Hindlimb muscle (tissue), 1 donor: ENCODE results near the gene EEIG1. TPM values are rescaled to one million over a fixed set of nuclear protein-coding genes. Genes with fewer than 3 reads are reported as not detected.

ENCODE experiments used
- DNase-seq: peaks from one replicate; pipeline ENCODE4 v3.0.0-alpha.2; 2013
- polyA plus RNA-seq: library from polyadenylated mRNA; unstranded; fragments of 120-200 nt; gene quantifications from one replicate; pipeline ENCODE4 v1.2.1, GENCODE V29; 2013; ENCODE audit not compliant: insufficient read length

EEIG1 gene
- polyA plus RNA-seq, 1 donor, result 17.8 TPM

DNA sequence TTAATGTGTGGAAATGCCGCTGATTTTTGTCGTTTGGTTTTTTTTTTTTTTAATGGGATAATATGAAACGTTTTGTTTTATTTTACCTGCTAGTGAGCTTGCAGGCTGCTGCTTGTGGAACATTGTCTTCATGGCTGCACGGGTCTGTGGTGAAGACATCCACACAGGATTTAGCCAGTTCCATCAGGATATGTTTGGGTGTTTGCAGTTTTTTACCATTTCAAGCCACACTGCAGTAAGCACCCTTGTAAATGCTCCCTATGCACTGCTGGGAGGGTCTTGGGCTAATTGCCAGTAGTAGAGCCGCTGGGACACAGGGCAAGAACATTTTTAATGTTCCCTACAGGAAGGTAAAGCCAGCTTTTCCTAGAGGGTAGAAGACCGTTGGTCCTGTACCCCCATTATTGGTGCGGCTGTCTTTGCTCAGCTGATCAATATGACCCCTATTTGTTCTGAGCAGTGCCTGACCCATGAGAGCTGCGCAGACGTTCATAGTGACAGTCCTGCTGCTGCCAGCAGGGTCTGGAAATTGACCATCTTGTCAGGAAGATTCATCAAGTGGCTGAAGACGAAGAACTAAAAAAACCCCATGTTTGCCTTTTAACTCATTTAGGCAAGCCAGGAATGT is 20.5 kb upstream of the EEIG1 start:
- DNase-seq, result no peak

DNA sequence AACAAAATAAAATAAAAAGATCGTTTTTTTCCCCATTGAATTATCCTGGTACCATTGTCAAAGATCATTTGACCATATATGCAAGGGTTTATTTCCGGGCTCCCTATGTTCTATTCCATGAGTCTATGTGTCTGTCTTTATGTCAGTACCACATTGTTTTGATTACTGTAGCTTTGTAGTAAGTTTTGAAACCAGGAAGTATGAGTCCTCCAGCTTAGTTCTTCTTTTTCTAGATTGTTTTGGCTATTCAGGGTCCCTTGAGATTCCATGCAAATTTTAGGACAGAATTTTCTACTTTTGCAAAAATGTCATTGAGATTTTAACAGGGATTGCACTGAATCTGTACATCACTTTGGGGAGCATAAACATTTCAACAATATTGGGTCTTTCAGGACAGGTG is 18.7 kb upstream of the EEIG1 start:
- no peak for DNase-seq

DNA sequence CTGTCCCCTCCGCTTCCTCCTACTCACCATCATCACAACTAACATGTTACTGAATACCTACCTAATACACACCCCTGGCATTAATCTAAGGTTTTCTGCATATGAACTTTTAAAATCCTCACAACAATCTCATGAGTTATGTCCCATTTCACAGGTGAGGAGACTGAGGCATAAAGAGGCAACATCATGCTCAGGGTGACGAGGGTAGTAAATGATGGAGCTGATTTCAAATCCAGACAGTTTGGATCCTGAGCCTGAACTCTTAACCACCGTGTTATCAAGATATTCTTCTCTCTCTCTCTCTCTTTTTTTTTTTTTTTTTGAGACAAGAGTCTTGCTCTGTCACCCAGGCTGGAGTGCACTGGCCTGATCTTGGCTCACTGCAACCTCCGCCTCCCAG is 12.9 kb upstream of the EEIG1 start:
- no peak for DNase-seq

DNA sequence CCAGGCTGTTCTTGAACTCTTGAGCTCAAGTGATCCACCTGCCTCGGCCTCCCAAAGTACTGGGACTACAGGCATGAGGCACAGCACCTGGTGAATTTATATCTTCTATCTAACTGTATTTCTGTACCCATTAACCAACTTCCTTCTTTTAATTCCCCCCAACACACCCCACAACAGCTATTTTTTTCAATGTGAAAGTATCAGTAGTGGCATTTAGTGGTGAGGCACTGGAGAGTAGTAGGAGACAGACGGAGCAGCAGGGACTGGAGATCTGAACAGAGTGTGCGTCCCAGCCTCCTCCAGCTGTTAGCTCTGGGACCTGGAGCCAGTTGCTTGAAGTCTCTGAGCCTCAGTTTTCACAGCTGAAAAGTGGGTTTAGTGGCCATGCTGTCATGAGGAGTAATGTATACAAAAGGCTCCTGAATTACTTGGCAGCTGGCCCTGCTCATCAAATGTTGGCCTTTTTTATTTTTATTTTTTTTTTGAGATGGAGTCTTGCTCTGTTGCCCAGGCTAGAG is 11.0 kb upstream of the EEIG1 start:
- DNase-seq, result no peak

DNA sequence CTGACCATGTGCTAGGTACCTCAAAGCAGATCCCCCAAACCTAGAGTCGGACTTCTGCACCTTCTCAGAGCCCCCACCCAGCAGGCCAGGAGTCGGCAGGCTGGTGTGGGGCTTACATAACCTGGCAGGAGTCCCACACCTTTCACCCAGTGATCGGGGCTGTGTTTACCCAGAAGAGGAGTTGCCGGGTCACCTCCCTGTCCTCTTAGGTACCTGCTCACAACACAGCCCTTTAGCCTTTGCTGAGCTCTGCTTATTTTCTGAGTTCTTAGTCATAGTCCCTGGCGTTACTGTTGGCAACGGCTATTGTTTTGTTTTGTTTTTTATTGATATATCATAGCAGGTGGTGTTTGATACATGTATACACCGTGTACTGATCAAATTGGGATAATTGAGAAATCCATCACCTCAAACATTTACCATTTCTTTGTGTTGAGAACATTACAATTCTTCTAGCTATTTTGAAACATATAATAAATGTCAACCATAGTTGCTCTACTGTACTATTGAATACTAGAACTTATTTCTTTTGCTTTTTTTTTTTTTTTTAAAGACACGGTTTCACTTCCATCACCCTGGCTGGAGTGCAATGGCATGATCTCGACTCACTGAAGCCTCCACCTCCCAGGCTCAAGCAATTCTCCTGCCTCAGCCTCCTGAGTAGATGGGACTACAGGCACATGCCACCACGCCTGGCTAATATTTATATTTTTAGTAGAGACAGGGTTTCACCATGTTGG is 10.4 kb upstream of the EEIG1 start:
- no peak for DNase-seq

DNA sequence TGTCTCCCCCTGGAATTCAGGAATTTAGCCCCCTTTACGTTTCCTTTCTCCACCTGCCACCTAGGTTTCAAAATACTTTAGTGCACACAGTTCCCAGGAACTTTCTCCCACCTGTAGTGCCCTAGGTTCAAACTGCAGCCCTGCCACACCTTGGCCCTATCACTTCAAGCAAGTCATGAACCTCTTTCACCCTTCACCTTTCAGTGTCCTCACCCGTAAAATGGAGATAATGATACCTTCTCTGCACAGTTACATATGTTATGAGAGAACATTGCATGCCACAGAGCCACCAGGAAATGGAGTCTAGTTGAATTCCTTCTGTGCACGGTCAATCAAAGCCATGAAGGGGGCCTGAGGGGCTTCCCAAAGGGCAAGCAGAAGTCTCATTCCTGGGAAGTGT is 9.8 kb upstream of the EEIG1 start:
- no peak for DNase-seq

DNA sequence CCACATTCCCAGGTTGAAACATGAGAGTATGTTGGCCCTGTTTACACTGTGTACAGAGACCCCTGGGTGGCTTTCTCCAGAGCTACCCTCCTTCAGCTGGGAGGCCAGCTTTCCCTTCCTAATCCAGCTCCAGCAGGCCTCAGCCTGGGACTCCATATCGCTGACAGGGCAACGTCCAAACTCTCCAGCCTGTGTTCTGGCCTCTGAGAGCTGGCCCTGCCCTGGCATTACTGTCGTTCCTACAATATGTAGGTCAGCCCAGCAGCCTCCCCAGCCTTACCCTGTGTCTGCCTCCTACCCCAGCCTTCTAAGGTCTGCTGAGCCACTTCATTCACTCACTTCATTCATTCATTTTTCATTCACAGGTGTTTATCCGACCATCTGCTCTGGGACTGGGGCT is 8.3 kb upstream of the EEIG1 start:
- no peak for DNase-seq

DNA sequence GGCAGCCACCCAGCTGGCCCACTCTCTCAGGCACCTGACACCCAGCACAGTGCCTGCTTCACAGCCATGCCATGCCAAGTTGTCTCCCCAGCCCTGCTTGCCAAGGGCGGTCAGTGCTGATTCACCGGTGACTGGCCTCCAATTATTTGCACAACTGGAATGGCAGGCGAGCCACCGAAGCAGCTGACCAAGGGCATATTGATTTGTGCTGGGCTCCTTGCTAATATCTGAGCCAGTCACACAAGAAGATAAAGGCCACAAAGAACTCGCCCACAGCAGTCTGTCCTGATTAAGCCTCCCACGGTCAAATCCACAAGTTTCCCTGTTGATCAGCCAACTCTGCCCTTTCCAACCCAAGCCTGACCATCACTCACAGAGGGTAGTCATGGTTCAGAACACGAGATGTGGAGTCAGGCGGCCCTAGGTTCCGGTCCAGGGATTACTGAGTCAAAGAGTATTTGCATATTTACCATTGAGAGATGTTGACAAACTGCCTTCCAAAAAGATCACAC is 6.4 kb upstream of the EEIG1 start:
- no peak for DNase-seq

DNA sequence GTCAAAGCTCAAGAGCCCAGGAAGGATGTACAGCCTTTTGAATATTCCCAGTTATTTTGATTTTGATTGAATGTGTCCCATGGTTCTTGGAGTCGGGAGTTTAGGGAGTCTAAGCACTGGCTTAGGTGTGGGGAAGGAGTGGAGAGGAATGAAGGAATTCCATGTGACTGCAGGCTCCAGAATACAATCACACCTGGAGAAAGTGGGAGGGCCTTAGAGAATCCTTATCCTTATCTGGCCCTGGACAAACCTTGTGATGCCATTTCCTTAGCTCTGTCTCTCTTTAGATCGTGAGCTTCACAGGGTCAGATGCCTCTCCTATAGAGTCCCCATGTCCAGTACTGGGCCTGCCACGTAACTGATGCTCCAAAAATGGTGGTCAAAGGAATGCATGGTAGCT is 4.2 kb upstream of the EEIG1 start:
- no peak for DNase-seq

DNA sequence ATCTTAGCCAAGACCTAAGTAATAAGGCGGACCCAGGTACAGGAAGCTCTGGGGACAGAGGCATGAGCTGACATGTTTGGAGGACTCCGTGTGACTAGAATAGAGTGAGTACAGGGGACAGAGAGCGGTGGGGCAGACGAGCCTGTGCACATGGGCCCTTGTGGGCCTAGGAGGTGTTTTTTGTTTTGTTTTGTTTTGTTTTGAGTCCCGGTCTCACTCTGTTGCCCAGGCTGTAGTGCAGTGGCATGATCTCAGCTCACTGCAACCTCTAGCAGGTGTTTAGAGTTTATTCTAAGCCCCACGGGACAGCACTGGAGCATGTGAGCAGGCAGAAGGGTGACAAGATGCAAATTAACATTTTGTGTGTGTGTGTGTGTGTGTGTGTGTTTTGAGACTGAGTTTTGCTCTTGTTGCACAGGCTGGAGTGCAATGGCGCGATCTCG is 3.1 kb upstream of the EEIG1 start:
- DNase-seq, result no peak

DNA sequence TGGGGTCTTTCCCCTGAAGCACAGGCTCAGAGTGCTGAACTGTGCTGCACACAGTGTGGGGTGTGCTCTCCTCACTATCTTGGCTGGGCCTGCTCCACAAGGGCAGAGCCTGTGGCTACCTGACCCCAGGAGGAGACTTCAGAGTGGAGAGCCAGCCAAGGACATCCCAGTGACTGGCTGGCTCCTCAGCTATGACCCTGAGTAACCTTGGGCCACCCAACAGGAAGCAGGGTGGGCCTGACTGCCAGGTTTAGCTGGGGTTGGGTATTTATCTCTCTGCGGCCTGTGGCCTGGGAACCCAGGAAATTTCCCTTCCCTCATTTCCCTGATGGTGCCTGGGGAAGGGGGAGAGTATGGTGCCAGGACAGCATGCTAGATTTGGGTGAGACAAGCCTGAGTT is 2.1 kb upstream of the EEIG1 start:
- no peak for DNase-seq

DNA sequence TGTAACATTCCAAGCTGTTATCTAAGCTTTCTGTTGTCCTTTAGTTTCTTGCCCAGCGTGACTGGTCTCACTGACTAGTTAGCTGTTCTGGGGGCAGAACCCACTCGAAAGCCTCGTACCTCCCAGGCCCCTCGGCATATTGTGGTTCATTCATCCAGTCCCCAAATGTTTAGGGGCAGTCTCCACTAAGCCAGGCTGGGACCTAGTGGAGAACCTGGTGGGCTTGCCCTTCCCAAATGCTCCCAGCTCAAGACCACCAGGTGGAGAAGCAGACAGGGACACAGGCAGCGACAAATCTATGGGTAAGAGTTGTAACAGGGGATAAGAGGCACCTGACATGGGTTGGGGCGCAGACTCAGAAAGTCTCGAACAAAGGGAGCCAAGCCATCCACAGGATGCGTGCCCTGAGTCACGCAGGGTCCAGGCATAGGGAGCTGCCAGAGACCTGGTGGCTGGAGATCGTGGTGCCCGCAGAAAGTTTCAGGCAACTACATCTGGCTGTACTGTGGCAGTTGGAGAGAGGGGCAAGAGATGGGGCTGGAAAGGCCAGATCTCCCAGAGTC is 851 bp upstream of the EEIG1 start:
- no peak for DNase-seq

DNA sequence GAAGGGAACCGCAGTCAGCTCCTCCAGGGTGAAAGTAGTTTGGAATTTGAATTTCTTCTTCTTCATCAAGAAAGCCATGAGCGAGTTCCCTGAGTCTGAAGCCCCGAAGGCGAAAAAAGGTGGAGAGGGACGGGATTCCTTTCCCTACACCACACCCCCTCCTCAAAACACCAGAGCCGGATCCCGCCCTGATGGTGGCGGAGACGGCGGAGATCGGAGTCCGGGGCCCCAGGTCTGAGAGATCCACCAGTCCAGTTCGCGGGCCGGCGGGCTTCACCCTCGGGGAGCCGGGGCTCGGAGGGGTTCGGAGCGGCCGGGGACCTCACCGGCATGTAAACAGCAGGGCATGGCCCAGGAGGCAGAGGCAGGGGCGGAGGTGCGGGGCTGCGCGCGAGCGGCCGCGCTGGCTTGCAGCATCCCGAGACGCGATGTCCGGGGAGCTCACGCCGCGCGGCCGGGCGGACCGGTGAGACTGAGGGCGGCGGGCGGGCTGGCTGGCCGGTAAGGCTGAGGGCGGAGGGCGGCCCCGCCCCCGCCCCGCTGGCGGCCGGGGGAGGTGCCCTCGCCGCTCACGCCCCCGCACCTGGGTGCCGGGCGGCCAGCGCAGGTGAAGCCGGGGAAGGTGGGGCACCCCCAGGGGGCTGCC is 606 bp downstream of the EEIG1 start:
- DNase-seq, result no peak

DNA sequence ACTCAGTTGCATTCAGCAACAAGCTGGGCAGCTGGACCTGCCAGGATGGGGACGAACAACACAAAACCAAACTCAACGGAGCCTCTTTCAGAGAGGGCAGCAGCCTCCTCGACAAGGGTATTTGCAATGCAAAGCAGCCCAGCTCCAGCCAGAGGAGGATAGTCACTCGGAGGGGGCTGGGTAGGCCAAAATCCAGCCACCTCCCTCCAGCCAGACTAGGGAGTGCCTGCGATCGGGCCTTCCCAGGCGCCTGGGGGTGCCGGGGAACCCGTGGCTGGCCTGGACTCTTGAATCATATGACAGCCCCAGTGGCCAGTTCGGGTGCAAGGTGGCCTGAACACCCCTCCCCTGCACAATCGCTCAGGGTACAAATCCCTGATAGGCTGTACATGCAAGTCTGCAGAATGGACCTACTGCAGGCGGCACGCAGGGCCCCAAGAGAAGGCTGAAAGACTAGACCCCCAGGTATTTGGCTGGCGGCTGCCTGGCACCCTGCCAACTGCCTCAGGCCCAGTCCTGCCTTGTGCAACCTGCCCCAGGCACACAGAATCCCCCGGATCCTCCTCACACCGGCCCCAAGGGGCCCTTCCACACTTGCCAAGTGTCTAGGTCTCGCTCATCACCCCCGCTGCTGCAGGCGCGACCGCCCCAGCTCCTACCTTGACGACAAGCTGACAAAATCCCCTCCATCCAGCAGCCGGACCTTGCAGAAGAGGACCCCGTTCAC is 1.3 kb downstream of the EEIG1 start:
- DNase-seq, result no peak

DNA sequence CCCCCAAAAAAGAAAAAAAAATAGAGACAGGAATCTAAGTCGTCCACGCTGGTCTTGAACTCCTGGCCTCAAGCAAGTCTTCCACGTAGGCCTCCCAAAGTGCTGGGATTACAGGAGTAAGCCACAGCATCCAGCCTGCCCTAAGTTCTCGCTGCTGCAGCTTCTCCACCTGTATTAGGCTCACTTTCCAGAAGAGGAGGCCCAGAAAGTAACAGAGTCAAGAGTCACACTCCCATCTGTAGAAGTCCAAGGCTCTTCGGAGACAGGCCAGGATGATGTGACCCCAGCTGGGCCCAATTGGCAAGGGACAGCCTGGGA is 1.8 kb downstream of the EEIG1 start:
- DNase-seq, result no peak

DNA sequence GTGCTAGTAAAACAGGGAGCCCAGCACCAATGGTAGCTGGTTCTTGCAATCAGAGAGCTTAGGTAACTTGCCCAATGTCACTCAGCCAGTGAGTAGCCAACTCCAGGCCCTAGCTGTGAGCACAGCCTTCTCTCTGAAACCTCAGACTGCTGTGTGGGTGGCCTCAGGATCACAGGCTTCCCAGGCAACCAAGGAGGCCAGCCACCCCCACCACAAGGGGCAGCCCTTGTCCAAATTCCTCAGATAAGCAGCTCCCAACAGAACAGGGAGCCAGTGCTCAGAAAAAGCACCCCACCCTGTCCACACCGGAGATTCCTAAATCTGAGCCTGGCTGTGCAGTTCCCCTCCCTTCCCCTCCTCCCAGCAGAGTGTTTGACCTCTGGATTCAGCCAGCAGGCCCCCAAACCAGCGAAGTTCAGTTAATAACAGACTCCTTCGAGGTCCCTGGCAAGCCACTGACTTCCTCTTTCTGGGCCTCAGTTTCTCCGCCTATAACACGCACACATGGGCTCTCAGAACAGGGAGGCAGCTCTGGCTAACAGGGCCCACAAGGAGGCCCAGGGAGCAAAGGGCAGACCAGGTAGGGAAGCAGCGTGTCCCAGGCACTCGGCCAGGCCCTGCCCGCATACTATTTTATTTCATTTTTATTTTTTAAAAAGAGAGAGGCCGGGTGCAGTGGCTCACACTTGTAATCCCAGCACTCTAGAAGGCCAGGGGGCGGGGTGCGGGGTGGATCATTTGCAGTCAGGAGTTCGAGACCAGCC is 2.7 kb downstream of the EEIG1 start:
- DNase-seq, result no peak

DNA sequence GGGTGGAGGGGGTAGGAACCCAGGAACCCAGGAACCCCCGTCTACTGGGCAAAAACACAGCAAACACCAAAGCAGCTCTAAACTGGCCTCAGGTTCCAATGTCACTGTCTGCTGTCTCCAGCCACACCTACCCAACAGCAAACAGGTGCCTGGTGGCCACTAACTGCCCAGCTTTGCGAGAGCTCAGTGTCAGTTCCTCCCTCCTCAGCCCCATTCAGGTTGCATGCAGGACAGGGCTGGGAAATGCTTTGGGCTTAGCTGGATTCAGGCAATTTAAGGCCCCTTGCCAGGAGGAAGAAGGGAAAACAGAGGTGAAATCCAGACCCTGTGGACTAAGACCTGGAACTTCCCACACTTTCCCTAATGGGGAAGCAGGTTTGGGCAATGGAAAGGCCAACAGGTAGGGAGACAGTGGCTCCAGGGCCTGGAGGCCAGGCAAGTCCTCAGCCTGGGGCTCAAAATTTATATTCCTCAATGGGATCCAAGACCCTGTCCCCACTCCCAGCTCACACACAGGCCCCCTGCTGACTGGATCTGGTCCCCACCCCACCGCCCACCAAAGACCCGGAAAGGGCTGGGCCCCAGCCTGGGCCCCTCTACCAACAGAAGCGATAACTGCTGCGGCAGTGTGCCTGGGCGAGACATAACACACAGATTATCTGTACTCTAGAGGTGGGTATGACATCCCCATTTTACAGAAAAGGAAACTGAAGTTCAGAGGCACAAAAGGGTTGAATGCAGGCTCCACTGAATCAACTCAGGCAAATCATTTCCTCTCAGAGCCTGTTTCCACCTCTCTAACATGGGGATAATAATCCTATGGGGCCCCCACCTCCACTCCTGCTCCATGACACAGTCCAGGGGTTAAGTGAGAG is 3.5 kb downstream of the EEIG1 start:
- DNase-seq, result no peak

DNA sequence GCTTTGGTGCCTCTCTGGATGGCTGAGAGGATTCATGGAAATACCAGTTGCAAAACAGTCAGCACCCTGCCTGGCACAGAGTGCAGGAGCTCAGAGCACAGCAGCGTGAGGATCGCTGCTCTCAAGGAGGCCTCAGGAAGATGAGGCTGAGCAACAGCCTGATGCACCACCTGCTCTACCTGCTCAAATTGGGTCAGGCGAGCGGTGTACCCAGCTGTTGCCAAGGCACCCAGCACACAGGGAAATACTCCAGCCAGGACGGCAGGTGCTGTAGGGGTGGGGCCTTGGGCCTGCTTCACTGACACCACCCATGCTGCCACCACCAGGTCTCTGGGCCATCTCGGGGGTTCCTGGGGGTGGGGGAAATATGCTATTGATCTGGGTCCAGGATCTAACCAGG is 4.3 kb downstream of the EEIG1 start:
- DNase-seq, result no peak

DNA sequence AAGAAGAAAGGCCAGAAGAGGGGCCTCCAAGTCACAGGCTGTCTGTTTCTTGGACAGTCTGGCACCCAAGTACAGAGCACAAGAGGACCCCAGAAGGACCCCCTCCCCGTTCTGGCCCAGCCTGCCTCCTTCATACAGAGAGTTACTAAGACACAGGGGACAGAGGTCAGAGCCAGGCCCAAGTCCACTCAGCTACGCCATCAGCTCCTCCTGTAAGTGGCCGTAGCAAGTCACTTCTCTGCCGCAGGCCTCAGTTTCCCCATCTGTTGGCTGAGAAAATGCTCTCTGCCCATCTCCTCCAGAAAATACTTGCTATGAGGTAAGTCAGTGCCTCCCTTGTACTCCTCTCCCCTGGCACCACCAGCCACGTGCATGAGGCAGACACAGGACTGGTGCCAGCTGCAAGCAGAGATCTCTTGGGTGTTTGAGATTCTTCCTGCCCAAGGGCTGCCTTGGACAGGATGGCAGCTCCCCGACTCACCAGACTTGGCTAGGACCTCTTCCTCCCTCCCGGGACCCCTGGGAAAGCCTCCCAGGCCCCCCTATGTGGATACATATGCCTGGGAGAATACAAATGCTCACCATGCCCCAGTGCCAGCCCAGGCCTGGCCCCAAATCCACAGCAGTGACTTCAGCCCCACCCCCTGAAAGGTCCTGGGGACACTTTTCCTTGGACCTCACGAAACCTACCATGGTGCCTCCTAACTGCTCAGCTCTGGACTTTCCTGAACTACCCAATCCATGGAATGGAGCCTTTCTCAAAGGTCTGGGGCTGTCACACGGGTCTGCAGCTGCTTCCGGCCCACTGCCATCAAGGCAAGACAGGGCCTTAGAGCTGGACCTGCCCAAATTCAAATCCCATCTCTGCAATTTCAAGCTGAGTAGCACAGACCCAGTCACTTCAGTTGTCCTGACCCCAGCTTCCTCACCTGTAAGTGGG is 5.1 kb downstream of the EEIG1 start:
- DNase-seq, result no peak

DNA sequence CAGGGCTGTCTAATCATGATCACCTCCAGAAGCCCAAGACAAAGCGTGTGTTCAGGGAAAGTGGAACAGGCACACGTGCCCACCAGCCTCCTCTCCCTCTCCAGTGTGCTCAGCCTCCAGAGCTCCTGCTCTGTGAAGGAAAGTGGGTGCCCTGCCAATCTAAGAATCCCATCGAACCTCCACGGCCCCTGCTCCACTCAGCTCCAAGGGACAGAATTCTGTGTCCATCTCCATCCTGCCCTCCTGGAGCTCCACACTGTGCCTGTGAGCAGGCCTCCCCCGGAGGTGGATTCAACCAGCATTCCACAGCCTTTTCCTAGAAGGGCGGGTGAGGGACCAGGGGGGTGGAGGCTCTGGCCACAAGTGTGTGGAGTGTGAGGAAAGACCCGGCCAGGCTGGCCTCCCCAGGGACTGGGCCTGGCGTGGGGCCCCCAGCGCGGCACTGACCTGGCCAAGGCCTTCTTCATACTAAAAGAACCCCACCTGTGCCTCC is 6.0 kb downstream of the EEIG1 start:
- DNase-seq, result no peak
